Measurements from ENCODE around the gene C3orf62. TPM values are rescaled to one million over a fixed set of nuclear protein-coding genes. Genes with fewer than 3 reads are reported as not detected.

C3orf62 gene
- total and polyA plus RNA-seq, 2 donors (not counting 1 experiment from before 2014, with no cell fraction given) = 6.8 to 7.8 TPM

GRCh38 chr3:49313896-49314688 is 37.1 kb upstream of the C3orf62 start:
- CTCF ChIA-PET = interaction anchor here (1.0 kb wide), 1 partner anchor 17 kb away, joined by 3 read pairs; no protein-coding TSS in a partner anchor
- ATAC-seq (ENCODE audit: low read depth) = no peak
- TF ChIP-seq EZH2 (IDR thresholded peaks at IDR 0.05; ENCODE audit: borderline replicate concordance, insufficient read depth, low read depth, low read length, poor library complexity, severe bottlenecking) (no peak), CTCF (IDR thresholded peaks at IDR 0.05) (no peak)
- no peak overlapping the region for H3K4me3 ChIP-seq (ENCODE audit: control extremely low read depth in 1 of 5, extremely low read depth in 1 of 5, insufficient read depth in 1 of 5, low read depth in 2 of 5, low read length in 4 of 5)
- H2AFZ ChIP-seq (ENCODE audit: insufficient read depth, low read depth, low read length, poor library complexity, severe bottlenecking) = no peak overlapping the region
- H3K9me3 ChIP-seq (ENCODE audit: control extremely low read depth in 1 of 3, control insufficient read depth in 2 of 3, insufficient read depth in 1 of 3, low read length in 2 of 3) = peaks cover 0 to 1% (median 0%) of the 10 kb centered on the region in 3 donors
- H3K27me3 ChIP-seq (replicated peaks in 1 of 4; ENCODE audit: control extremely low read depth in 1 of 4, control insufficient read depth in 3 of 4, insufficient read depth in 4 of 4, low read length in 3 of 4) = no peaks in the 10 kb centered on the region
- peaks cover 11% of the 10 kb centered on the region for H4K20me1 ChIP-seq (ENCODE audit: control insufficient read depth, insufficient read depth, low read length, poor library complexity, severe bottlenecking)
- no peak overlapping the region for H3K9ac ChIP-seq (ENCODE audit: low read length)
- H3K27ac ChIP-seq (ENCODE audit: low read length in 2 of 2) = no peak overlapping the region
- H3K4me1 ChIP-seq (ENCODE audit: control insufficient read depth in 2 of 2, insufficient read depth in 2 of 2, low read length in 2 of 2) = no peaks in the 10 kb centered on the region
- H3K36me3 ChIP-seq (replicated peaks in 1 of 2; ENCODE audit: control extremely low read depth in 1 of 2, control insufficient read depth in 1 of 2, extremely low read depth in 1 of 2, insufficient read depth in 2 of 2, low read length in 1 of 2) = peaks cover 11 to 63% of the 10 kb centered on the region in 2 experiments
- POLR2A ChIA-PET = no interaction called here
- no peak overlapping the region for H3K27ac Mint-ChIP-seq
- no peaks in the 10 kb centered on the region for H3K4me1 Mint-ChIP-seq
- no CpG with 5 or more reads among the region's 1 CpG for WGBS (ENCODE audit: insufficient coverage)
- H3K9me3 Mint-ChIP-seq (ENCODE audit: insufficient read depth) = no peaks in the 10 kb centered on the region
- intact Hi-C loops (cut with micrococcal nuclease) = no loop called here
- no peaks in the 10 kb centered on the region for H3K27me3 Mint-ChIP-seq
- no peak overlapping the region for H3K4me3 Mint-ChIP-seq
- no peak overlapping the region for H3K4me2 ChIP-seq (replicated peaks; ENCODE audit: low read depth, low read length, poor library complexity, severe bottlenecking)
- H3K79me2 ChIP-seq (ENCODE audit: control insufficient read depth, insufficient read depth, low read length) = peaks cover 21% of the 10 kb centered on the region
- DNase-seq = no peak

- H3K27ac ChIP-seq (ENCODE audit: low read length in 2 of 2) = no peak overlapping the region
- no peak overlapping the region for H2AFZ ChIP-seq (ENCODE audit: insufficient read depth, low read depth, low read length, poor library complexity, severe bottlenecking)
- Mint-ChIP-seq H3K27ac (no peak overlapping the region), H3K4me3 (no peak overlapping the region), H3K27me3 (no peaks in the 10 kb centered on the region), H3K9me3 (ENCODE audit: insufficient read depth) (no peaks in the 10 kb centered on the region), H3K4me1 (no peaks in the 10 kb centered on the region)
- DNase-seq = no peak
- H3K4me2 ChIP-seq (replicated peaks; ENCODE audit: low read depth, low read length, poor library complexity, severe bottlenecking) = no peak overlapping the region
- H3K27me3 ChIP-seq (replicated peaks in 1 of 4; ENCODE audit: control extremely low read depth in 1 of 4, control insufficient read depth in 3 of 4, insufficient read depth in 4 of 4, low read length in 3 of 4) = no peaks in the 10 kb centered on the region
- peaks cover 12 to 65% of the 10 kb centered on the region in 2 experiments for H3K36me3 ChIP-seq (replicated peaks in 1 of 2; ENCODE audit: control extremely low read depth in 1 of 2, control insufficient read depth in 1 of 2, extremely low read depth in 1 of 2, insufficient read depth in 2 of 2, low read length in 1 of 2)
- TF ChIP-seq EZH2 (IDR thresholded peaks at IDR 0.05; ENCODE audit: borderline replicate concordance, insufficient read depth, low read depth, low read length, poor library complexity, severe bottlenecking) (no peak), CTCF (IDR thresholded peaks at IDR 0.05) (no peak)
- POLR2A ChIA-PET = no interaction called here
- H3K9ac ChIP-seq (ENCODE audit: low read length) = no peak overlapping the region
- H3K4me3 ChIP-seq (ENCODE audit: control extremely low read depth in 1 of 5, extremely low read depth in 1 of 5, insufficient read depth in 1 of 5, low read depth in 2 of 5, low read length in 4 of 5) = no peak overlapping the region
- intact Hi-C loops (cut with micrococcal nuclease) = no loop called here
- WGBS (ENCODE audit: insufficient coverage) = 94% methylated on average over 3 of the region's 3 CpGs
- H3K9me3 ChIP-seq (ENCODE audit: control extremely low read depth in 1 of 3, control insufficient read depth in 2 of 3, insufficient read depth in 1 of 3, low read length in 2 of 3) = peaks cover 0 to 1% (median 0%) of the 10 kb centered on the region in 3 donors
- ATAC-seq (ENCODE audit: low read depth) = no peak
- peaks cover 11% of the 10 kb centered on the region for H4K20me1 ChIP-seq (ENCODE audit: control insufficient read depth, insufficient read depth, low read length, poor library complexity, severe bottlenecking)
- peaks cover 23% of the 10 kb centered on the region for H3K79me2 ChIP-seq (ENCODE audit: control insufficient read depth, insufficient read depth, low read length)
- CTCF ChIA-PET = interaction anchor here (0.6 to 2.4 kb wide), 2 partner anchors 18 to 138 kb away, joined by 3 to 7 read pairs; no protein-coding TSS in a partner anchor
- H3K4me1 ChIP-seq (ENCODE audit: control insufficient read depth in 2 of 2, insufficient read depth in 2 of 2, low read length in 2 of 2) = no peaks in the 10 kb centered on the region
Observed at GRCh38 chr3:49311283-49311682, 34.3 kb upstream of the C3orf62 start.
